Activated gamma-delta T cell treated with anti-CD3 and anti-CD28 coated beads, Interleukin-2, amount 50 U/mL, for 16 hours (primary cell): Measurements from ENCODE around the gene UBAC2.

Experiments used
- DNase-seq: peaks from one replicate; pipeline ENCODE4 v3.0.0-alpha.2; 2020; ENCODE audit warnings: low read depth

UBAC2 gene

DNA sequence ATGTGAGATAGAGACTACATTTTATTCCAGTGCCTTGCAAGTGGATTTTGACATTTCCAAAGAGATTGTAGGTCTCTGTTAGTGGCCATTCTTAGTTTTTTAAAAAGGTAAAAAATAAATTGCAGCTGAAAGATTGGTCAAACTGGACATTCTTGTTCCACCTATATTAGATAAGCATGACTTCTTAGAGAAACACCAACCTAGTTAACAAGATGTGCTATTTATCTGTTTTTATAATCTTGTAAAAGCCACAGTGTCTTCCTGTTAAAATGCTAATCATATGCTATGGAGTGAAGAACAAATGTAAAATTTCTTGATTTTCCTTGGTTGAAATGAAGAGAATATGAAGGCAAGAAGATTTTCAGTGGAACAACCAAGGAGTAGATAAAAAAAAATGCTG is 140.0 kb downstream of the UBAC2 start:
- DNase-seq, result no peak

DNA sequence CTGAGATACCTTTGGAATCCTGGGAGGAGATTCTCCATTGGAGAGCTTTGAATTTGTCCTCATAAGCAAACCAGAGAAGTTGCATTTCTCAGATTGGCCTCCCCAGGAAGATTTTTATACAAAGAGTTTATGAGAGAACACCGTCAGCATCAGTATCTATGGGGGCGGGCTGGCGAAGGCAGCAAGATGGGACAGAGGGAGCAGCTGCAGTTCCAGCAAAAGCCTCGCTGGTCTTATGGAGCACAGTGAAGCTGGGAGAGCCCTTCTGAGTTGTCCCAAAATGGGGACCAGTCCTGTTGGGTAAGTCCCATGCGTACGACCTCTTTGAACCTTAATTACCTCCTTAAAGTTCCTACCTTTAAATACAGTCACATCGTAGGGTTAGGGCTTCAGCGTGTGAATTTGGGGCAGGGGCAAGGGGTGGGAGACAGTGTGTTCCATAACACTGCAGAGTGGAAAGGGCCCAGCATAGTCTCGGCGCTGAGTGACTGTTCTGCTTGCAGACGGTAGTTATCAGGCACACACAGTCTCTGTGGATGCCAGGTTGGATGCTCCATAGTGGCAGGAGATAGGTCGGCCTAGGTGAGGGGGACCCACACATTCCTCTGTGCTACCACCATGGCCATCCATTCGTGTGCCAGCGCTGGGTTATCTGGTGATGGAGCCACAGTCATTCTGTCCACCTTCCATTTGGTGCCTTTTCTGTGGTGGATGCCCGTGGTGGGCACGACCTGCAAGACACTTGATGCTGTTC is 141.5 kb downstream of the UBAC2 start:
- DNase-seq, result no peak

- no peak for DNase-seq
Measured at GRCh38 chr13:99342723-99343315, 142.2 kb downstream of the UBAC2 start.

DNA sequence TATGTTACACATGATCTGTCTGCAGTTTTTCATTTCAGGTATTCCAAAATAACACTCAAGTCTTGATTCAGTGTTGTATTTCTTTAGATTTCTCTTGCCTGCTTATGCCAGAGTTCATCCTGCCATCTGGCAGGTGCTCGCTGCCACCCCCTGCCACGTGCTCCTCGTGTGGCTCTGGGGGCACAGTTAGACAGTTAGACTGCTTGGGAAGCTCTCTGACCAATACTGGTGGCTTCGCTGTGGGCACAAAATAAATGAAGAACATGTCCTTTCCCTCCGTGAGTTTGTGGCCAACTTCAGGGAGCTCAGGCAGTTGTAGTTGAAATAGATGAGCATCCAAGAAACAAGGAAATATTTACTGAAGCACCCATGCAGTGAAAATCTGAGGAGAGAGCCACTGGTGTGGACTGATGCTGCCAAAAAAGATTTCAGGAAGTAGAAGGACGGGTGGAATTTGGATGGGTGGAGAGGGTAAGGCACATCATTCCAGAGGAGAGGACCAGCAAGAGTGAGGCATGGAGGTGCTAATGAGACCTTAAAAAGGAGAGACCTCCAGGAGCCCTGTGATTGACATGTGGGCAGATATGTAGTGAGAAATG is 144.1 kb downstream of the UBAC2 start:
- no peak for DNase-seq

DNA sequence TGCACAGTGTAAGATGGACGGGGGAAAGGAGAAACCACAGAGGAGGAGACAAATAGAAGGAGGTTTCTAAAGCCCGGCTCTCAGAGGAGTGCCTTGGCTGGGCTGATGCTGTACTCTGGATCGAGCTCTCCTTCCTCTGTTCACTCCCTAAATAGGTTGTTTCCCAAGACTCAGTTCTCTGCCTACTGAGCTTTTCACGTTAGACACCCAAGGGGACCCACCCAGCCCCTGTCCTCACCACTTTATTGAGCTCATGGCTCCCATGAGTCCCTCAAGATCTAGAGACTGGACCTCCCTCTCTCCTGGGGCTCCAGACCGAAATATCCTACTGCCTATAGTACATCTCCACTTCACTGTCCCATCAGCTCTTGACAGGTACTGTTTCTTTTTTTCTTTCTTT is 144.7 kb downstream of the UBAC2 start:
- no peak for DNase-seq

DNA sequence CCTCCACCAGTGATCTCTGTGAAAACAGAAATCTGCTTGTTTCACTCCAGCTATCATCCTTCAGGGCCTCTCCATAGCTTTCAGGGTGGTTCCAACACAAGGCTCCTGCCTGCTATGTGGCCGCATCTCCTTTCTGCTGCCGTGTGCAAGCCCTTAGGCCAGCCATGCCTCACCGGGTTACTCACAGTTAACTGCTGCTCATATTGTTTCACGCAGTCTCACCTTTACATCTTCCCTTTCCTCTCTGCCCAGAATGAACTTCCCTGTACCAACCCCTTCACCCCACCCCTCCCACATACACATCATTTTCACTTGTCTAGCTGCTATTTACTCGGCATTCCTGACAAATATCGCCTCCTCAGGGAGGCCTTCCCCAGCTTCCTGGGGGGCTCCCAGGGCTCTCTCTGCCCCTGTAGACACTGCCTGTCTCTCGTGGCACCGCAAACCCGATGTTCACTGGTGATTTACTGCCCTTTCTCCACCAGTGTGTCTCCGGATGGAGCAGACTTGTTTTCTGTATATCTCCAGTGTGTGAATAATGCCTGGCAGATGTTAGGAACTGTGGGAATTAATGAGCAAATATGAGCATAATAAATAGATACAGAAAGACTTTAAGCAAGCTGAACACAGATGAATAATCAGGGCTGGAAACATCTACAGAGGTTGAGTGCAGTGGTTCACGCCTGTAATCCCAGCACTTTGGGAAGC is 145.8 kb downstream of the UBAC2 start:
- no peak for DNase-seq

- no peak for DNase-seq
Measured at GRCh38 chr13:99347335-99347878, 146.8 kb downstream of the UBAC2 start.

GRCh38 chr13:99347911-99348451 is 147.3 kb downstream of the UBAC2 start:
- DNase-seq, result no peak

GRCh38 chr13:99350191-99350590 is 149.5 kb downstream of the UBAC2 start:
- no peak for DNase-seq

- no peak for DNase-seq
Measured at GRCh38 chr13:99351772-99352171, 151.1 kb downstream of the UBAC2 start.

DNA sequence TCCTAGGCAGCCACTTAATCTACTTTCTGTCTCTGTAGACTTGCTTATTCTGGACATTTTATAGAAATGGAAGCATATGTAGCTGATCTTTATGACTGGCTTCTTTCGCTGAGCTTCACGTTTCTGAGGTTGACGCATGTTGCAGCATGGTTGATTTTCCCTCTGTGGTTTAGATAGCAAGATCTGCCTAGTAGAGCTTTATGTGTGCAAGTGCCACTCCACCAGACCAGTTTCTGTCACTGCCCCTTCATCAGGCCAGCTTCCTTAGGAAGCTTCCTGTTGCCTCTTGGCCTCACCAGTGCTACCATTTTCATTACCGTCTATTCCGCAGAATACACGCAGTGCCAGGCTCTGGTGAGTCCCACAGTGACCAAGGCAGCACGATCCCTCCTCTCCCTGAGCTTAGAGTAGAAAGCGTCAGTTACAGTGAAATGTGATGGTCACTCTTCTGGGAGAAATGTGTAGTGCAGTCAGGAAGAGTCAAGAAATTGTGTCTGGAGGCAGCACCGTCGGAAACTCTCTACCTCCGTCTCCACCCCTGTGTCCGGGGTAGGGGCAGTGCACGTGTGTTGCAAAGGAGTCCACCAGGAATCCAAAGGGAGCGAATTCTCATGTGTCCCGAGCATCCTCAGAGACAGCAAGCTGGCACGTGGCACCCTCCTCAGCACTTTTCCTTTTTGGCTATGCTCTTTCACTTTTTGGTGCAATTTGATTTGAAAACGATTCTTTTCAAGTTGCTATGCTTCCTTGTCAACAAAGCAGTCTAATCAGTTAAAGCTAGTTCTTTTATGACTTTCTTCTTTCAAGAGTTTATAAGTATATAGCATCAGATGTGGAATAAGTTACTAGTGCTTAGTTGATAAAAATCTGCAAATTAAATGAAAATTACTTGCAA is 151.9 kb downstream of the UBAC2 start:
- DNase-seq, result no peak

DNA sequence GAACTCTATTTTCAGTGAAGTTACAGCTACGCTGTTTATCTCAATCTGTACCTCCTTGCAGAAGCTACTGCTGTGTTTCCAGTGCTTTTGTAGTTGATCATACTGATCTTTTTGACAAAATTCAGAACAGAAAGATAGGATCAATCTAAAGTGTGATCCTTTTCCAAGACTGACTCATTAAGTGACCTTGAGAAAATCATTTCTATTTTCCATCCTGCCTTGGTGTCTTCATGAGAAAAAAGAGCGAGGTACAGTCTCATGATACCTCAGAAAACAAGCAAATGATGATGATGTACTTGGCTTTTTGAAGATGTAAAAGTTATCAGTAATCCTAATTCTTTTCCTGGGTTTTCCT is 152.6 kb downstream of the UBAC2 start:
- no peak for DNase-seq

- DNase-seq, result no peak
Measured at GRCh38 chr13:99353836-99354235, 153.2 kb downstream of the UBAC2 start.

DNA sequence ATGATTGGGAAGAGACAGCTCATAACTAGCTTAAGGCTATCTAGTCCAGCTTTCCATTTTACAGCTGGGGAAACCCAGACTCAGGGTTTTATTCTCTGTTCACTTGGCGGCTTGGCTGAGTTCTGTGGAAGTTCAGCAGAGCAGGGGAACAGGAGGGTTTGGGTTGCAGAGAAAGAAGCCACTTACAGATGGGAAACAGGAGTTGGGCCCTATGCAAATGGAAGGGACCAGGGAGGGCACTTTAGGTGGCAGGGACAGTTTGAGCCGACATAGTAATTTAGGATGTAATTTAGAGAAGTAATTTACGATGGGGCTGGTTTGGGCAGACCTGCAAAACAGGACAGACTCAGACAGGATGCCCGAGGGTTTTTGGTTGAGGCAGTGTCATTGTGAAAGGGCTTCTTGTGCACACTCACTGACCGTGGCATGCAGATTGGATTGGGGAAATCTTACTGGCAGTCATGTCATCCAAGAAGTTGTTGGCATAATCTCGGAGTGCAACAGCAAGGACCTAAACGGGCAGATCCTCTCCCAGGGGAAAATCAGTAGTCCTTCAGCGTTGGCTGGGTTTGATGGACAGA is 153.8 kb downstream of the UBAC2 start:
- DNase-seq, result no peak

DNA sequence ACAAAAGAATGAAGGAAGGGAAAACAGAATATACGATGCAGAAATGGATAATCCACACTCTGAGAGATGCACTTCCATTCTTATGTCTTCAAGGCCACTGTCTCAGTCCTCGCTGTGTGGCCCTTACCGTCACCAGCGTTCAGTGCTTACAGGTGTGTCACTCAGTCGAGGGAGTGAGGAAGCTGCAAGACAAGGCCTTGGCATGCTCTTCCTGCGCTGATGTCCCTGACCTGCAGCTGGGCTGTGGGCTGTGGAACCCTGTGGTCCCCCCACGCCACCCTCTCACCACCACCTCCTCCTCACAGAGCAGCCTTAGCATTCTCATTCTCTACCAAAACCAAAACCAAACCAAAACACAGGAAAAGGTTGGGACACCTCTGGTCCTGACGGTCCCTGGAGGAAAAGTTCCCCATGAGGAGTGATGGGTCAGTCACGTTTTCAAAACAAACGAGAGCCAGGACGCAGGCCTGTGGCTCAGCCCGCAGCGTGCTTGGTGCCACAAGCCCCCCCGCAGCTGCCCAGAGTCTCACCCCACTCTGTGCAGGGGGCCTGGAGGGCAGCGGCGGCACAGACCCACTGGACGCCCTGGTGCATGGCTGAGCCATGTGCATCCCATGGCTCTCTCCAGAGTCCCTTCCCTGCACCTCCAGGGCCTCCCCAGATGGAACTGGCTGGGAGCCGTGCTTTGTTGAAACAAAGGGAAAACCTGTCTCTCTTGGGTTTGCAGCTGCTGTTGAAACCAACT is 154.8 kb downstream of the UBAC2 start:
- no peak for DNase-seq

GRCh38 chr13:99356012-99356261 is 155.3 kb downstream of the UBAC2 start:
- DNase-seq, result no peak

- DNase-seq, result no peak
Measured at GRCh38 chr13:99356262-99357091, 155.8 kb downstream of the UBAC2 start.

GRCh38 chr13:99357131-99357596 is 156.5 kb downstream of the UBAC2 start:
- DNase-seq, result no peak

DNA sequence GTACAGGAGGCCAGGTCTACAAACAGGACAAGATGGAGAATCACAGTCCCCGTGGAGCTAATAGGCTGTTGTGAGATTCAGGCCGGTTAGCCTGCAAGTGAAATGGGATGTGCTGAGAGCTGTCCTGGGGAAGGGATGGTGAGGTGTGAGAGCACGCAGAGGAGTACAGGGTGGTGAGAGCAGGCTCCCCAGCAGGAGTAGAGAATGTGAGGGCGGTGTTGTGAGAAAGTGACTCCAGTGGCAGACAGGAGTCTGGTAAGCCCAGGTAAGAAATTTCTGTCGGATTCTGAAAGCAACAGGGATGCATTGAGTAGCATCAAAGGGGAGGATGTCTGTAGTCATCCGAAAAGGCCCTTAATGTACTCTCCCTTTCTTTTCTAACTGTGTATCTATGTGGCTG is 157.3 kb downstream of the UBAC2 start:
- DNase-seq, result no peak

GRCh38 chr13:99359528-99359927 is 158.9 kb downstream of the UBAC2 start:
- no peak for DNase-seq
